ENCODE results near the gene HYAL1.
A peak's percentile ranks its signal among the peaks of the same experiment; 100 is the strongest.
"Not testable (repeated sequence)": the region's sequence is repeated elsewhere in the genome, so short reads cannot be mapped to it uniquely, and the experiment has no call there.

HYAL1 gene

GRCh38 chr3:50270422-50271224, 32.8 kb downstream of the HYAL1 start:
- DNase-seq = no peak

- no peak for DNase-seq
These were observed 33.4 kb downstream of the HYAL1 start for GRCh38 chr3:50269977-50270413.

GRCh38 chr3:50269460-50269859, 33.9 kb downstream of the HYAL1 start:
- DNase-seq = no peak

GRCh38 chr3:50268703-50269451, 34.5 kb downstream of the HYAL1 start, which contains the start of gene SEMA3B:
Gene SEMA3B, plus strand, starts transcription at chr3:50269147. Its CDS starts 94 bp downstream, at chr3:50269241.
- no peak for DNase-seq

- DNase-seq = no peak
These were observed 35.1 kb downstream of the HYAL1 start for GRCh38 chr3:50268276-50268675.

GRCh38 chr3:50267280-50267913, 36.0 kb downstream of the HYAL1 start:
- DNase-seq = no peak

- no peak for DNase-seq
These were observed 36.5 kb downstream of the HYAL1 start for GRCh38 chr3:50266836-50267235.

- no peak for DNase-seq
These were observed 37.4 kb downstream of the HYAL1 start for GRCh38 chr3:50266017-50266416.

- DNase-seq = no peak
These were observed 37.8 kb downstream of the HYAL1 start for GRCh38 chr3:50265571-50265970.

- no peak for DNase-seq
These were observed 38.3 kb downstream of the HYAL1 start for GRCh38 chr3:50264964-50265485.

GRCh38 chr3:50264383-50264963, 38.9 kb downstream of the HYAL1 start:
- no peak for DNase-seq

- no peak for DNase-seq
These were observed 39.6 kb downstream of the HYAL1 start for GRCh38 chr3:50263478-50264382.

- DNase-seq = no peak
These were observed 40.6 kb downstream of the HYAL1 start for GRCh38 chr3:50262778-50263177.

- not testable (repeated sequence) for DNase-seq
These were observed 41.2 kb downstream of the HYAL1 start for GRCh38 chr3:50262200-50262599.

GRCh38 chr3:50261505-50261904, 41.9 kb downstream of the HYAL1 start:
- no peak for DNase-seq

- no peak for DNase-seq
These were observed 42.4 kb downstream of the HYAL1 start for GRCh38 chr3:50260942-50261441.

GRCh38 chr3:50260027-50260941, 43.1 kb downstream of the HYAL1 start:
- peak; percentile 88 for DNase-seq

GRCh38 chr3:50259432-50260026, 43.8 kb downstream of the HYAL1 start:
- DNase-seq = no peak

GRCh38 chr3:50258979-50259378, 44.4 kb downstream of the HYAL1 start:
- no peak for DNase-seq
